ENCODE results near the gene GJB1. TPM values are rescaled to one million over a fixed set of nuclear protein-coding genes. Genes with fewer than 3 reads are reported as not detected.

The GJB1 gene
- total RNA-seq, 2 donors from 2014 or later, result 67.9 to 72.6 TPM

- ATAC-seq, result no peak
- intact Hi-C loops (cut with DNase I, micrococcal nuclease), result no loop called here
- DNase-seq, result no peak
Observed at GRCh38 chrX:71212536-71212935, 10.5 kb upstream of the GJB1 start.

GRCh38 chrX:71214152-71214551, 8.9 kb upstream of the GJB1 start:
- DNase-seq (no peak), ATAC-seq (peak; percentile 10)
- intact Hi-C loops (cut with DNase I, micrococcal nuclease), result no loop called here

GRCh38 chrX:71214604-71215337, 8.3 kb upstream of the GJB1 start:
- intact Hi-C loops (cut with DNase I, micrococcal nuclease), result no loop called here
- ATAC-seq (peak; percentile 89), DNase-seq (peak; percentile 76 to 85)

- intact Hi-C loops (cut with DNase I, micrococcal nuclease), result no loop called here
- peak; percentile 40 for ATAC-seq
- DNase-seq, result peak in 1 of 2 donors; percentile 23
Observed at GRCh38 chrX:71215338-71215912, 7.6 kb upstream of the GJB1 start.

GRCh38 chrX:71216485-71216884, 6.5 kb upstream of the GJB1 start:
- no peak for DNase-seq
- intact Hi-C loops (cut with DNase I, micrococcal nuclease), result no loop called here
- peak; percentile 34 for ATAC-seq

GRCh38 chrX:71217298-71217697, 5.7 kb upstream of the GJB1 start:
- intact Hi-C loops (cut with DNase I, micrococcal nuclease), result no loop called here
- DNase-seq (no peak), ATAC-seq (no peak)

GRCh38 chrX:71221145-71221544, 1.9 kb upstream of the GJB1 start:
- no peak for ATAC-seq

GRCh38 chrX:71224098-71224708, 1.2 kb downstream of the GJB1 start:
- intact Hi-C loops (cut with DNase I, micrococcal nuclease), result no loop called here
- DNase-seq (no peak), ATAC-seq (no peak)

More at GRCh38 chrX:71221145-71221544, 1.9 kb upstream of the GJB1 start:
- intact Hi-C loops (cut with DNase I, micrococcal nuclease), result no loop called here
- DNase-seq, result no peak

- ATAC-seq (peak; percentile 28), DNase-seq (no peak)
- intact Hi-C loops (cut with DNase I, micrococcal nuclease), result no loop called here
Observed at GRCh38 chrX:71225009-71225408, 2.0 kb downstream of the GJB1 start.

- intact Hi-C loops (cut with DNase I, micrococcal nuclease), result no loop called here
- DNase-seq, result no peak
- no peak for ATAC-seq
Observed at GRCh38 chrX:71225676-71226075, 2.7 kb downstream of the GJB1 start.

- intact Hi-C loops (cut with DNase I, micrococcal nuclease), result no loop called here
- peak; percentile 18 for ATAC-seq
- DNase-seq, result no peak
Observed at GRCh38 chrX:71227370-71228062, 4.5 kb downstream of the GJB1 start.

- intact Hi-C loops (cut with DNase I, micrococcal nuclease), result no loop called here
- peak; percentile 32 for ATAC-seq
- DNase-seq, result no peak
Observed at GRCh38 chrX:71228063-71228642, 5.1 kb downstream of the GJB1 start.

- intact Hi-C loops (cut with DNase I, micrococcal nuclease), result no loop called here
- ATAC-seq (no peak), DNase-seq (no peak)
Observed at GRCh38 chrX:71235482-71235881, 12.5 kb downstream of the GJB1 start.

- ATAC-seq (no peak), DNase-seq (no peak)
- intact Hi-C loops (cut with DNase I, micrococcal nuclease), result no loop called here
Observed at GRCh38 chrX:71236836-71237235, 13.8 kb downstream of the GJB1 start.

- ATAC-seq (no peak), DNase-seq (no peak)
- intact Hi-C loops (cut with DNase I, micrococcal nuclease), result no loop called here
Observed at GRCh38 chrX:71239781-71240180, 16.8 kb downstream of the GJB1 start.

GRCh38 chrX:71241301-71241700, 18.3 kb downstream of the GJB1 start:
- intact Hi-C loops (cut with DNase I, micrococcal nuclease), result no loop called here
- ATAC-seq, result no peak

GRCh38 chrX:71244359-71245128, 21.5 kb downstream of the GJB1 start:
- intact Hi-C loops (cut with DNase I, micrococcal nuclease), result no loop called here
- ATAC-seq (no peak), DNase-seq (no peak)

More at GRCh38 chrX:71241301-71241700, 18.3 kb downstream of the GJB1 start:
- no peak for DNase-seq

- DNase-seq, result no peak
- ATAC-seq, result peak; percentile 43
- intact Hi-C loops (cut with DNase I, micrococcal nuclease), result no loop called here
Observed at GRCh38 chrX:71245159-71245558, 22.1 kb downstream of the GJB1 start.

GRCh38 chrX:71250841-71251240, 27.8 kb downstream of the GJB1 start:
- DNase-seq (no peak), ATAC-seq (no peak)
- intact Hi-C loops (cut with DNase I, micrococcal nuclease), result no loop called here
